Vagina (tissue), 2 donors: ENCODE data around the gene ADARB2. TPM values are rescaled to one million over a fixed set of nuclear protein-coding genes. Genes with fewer than 3 reads are reported as not detected.

Experiments used
- DNase-seq, 2 donors: peaks; one replicate each; pipeline ENCODE4 v3.0.0-alpha.2; 2017; ENCODE audit errors: extremely low spot score in 2 of 2
- H3K27ac ChIP-seq: fragments of 200-600 bp; sonication (generic); one replicate; pipeline ENCODE4 v1.5.1; 2019
- H3K27me3 ChIP-seq: fragments of 200-600 bp; sonication (generic); one replicate; pipeline ENCODE4 v1.5.1; 2019
- H3K36me3 ChIP-seq, 2 donors: fragments of 200-600 bp; sonication (generic); one replicate each; pipeline ENCODE4 v1.5.1; 2017 to 2019
- H3K4me1 ChIP-seq: fragments of 200-600 bp; sonication (generic); one replicate; pipeline ENCODE4 v1.5.1; 2019
- H3K4me3 ChIP-seq, 2 donors: fragments of 200-600 bp; sonication (generic); 1 replicate in 1 of 2; 2 replicates in 1 of 2; pipeline ENCODE4 v1.5.1; 2016 to 2019
- H3K9me3 ChIP-seq: fragments of 200-600 bp; sonication (generic); one replicate; pipeline ENCODE4 v1.5.1; 2019
- CTCF ChIP-seq, 3 experiments: fragments of 450-650 bp in 2 of 3; fragments of 200-600 bp in 1 of 3; sonication (generic) in 1 of 3; IDR thresholded peaks; one replicate each; pipeline ENCODE4 v1.5.1; 2017 to 2019; ENCODE audit warnings: antibody characterized with exemption in 3 of 3, mild to moderate bottlenecking in 2 of 3, moderate library complexity in 2 of 3
- POLR2A ChIP-seq, 2 donors: fragments of 450-650 bp; IDR thresholded peaks; one replicate each; pipeline ENCODE4 v1.6.1; 2017; ENCODE audit warnings: antibody characterized with exemption in 2 of 2, mild to moderate bottlenecking in 2 of 2, moderate library complexity in 2 of 2
- POLR2AphosphoS5 ChIP-seq, 2 donors: sonication (generic); formaldehyde crosslinking; IDR thresholded peaks; one replicate each; pipeline ENCODE4 v1.9.0; 2017; ENCODE audit warnings: antibody characterized with exemption in 2 of 2, mild to moderate bottlenecking in 2 of 2, low read depth in 1 of 2; ENCODE audit not compliant: insufficient read depth in 1 of 2
- intact Hi-C: fragments of 100-400 bp; cut with DNase I; formaldehyde crosslinking; loops from one replicate; pipeline ENCODE4 v1.15.1; 2023
- total RNA-seq: library from RNA; depleted of rRNA; stranded (reverse); fragments of >200 nt; gene quantifications from one replicate; pipeline ENCODE4 v1.2.3, GENCODE V29; 2016

Gene ADARB2
- total RNA-seq, 1 donor from 2014 or later, result 3.4 TPM

- intact Hi-C loops, result no loop called here
- H3K9me3 ChIP-seq, result no peaks in the 10 kb centered on the region
- no peak for TF ChIP-seq CTCF (IDR thresholded peaks at IDR 0.05)
- no peak for TF ChIP-seq POLR2AphosphoS5 (IDR thresholded peaks at IDR 0.05; ENCODE audit: insufficient read depth in 1 of 2, low read depth in 1 of 2)
- TF ChIP-seq POLR2A (IDR thresholded peaks at IDR 0.05), result no peak
These were observed 142.1 kb downstream of the ADARB2 start for GRCh38 chr10:1595242-1595600.

GRCh38 chr10:1594372-1595241 is 142.7 kb downstream of the ADARB2 start:
- H3K27me3 ChIP-seq, result no peaks in the 10 kb centered on the region
- no peaks in the 10 kb centered on the region for H3K36me3 ChIP-seq
- no peaks in the 10 kb centered on the region for H3K4me1 ChIP-seq
- H3K9me3 ChIP-seq, result no peaks in the 10 kb centered on the region
- TF ChIP-seq POLR2A (IDR thresholded peaks at IDR 0.05) (no peak), CTCF (IDR thresholded peaks at IDR 0.05) (no peak)
- intact Hi-C loops, result no loop called here
- no peak overlapping the region for H3K27ac ChIP-seq
- no peak overlapping the region for H3K4me3 ChIP-seq
- DNase-seq, result no peak

More at GRCh38 chr10:1595242-1595600, 142.1 kb downstream of the ADARB2 start:
- H3K4me1 ChIP-seq, result no peaks in the 10 kb centered on the region
- H3K36me3 ChIP-seq, result no peaks in the 10 kb centered on the region
- no peak overlapping the region for H3K4me3 ChIP-seq
- H3K27ac ChIP-seq, result no peak overlapping the region
- H3K27me3 ChIP-seq, result no peaks in the 10 kb centered on the region
- DNase-seq, result no peak

GRCh38 chr10:1591742-1592141 is 145.6 kb downstream of the ADARB2 start:
- intact Hi-C loops, result no loop called here
- H3K27me3 ChIP-seq, result no peaks in the 10 kb centered on the region
- no peaks in the 10 kb centered on the region for H3K4me1 ChIP-seq

GRCh38 chr10:1591045-1591444 is 146.3 kb downstream of the ADARB2 start:
- H3K9me3 ChIP-seq, result no peaks in the 10 kb centered on the region
- no peak overlapping the region for H3K4me3 ChIP-seq
- H3K27ac ChIP-seq, result no peak overlapping the region
- no peak for DNase-seq
- no peaks in the 10 kb centered on the region for H3K36me3 ChIP-seq
- no peaks in the 10 kb centered on the region for H3K27me3 ChIP-seq
- no peaks in the 10 kb centered on the region for H3K4me1 ChIP-seq
- no peak for TF ChIP-seq POLR2A (IDR thresholded peaks at IDR 0.05)
- TF ChIP-seq CTCF (IDR thresholded peaks at IDR 0.05), result no peak
- no peak for TF ChIP-seq POLR2AphosphoS5 (IDR thresholded peaks at IDR 0.05; ENCODE audit: insufficient read depth in 1 of 2, low read depth in 1 of 2)
- intact Hi-C loops, result no loop called here

More at GRCh38 chr10:1591742-1592141, 145.6 kb downstream of the ADARB2 start:
- DNase-seq, result no peak
- TF ChIP-seq CTCF (IDR thresholded peaks at IDR 0.05) (no peak), POLR2A (IDR thresholded peaks at IDR 0.05) (no peak), POLR2AphosphoS5 (IDR thresholded peaks at IDR 0.05; ENCODE audit: insufficient read depth in 1 of 2, low read depth in 1 of 2) (no peak)
- no peak overlapping the region for H3K4me3 ChIP-seq
- H3K27ac ChIP-seq, result no peak overlapping the region
- no peaks in the 10 kb centered on the region for H3K9me3 ChIP-seq
- H3K36me3 ChIP-seq, result no peaks in the 10 kb centered on the region

GRCh38 chr10:1589257-1589656 is 148.1 kb downstream of the ADARB2 start:
- TF ChIP-seq POLR2A (IDR thresholded peaks at IDR 0.05) (no peak), CTCF (IDR thresholded peaks at IDR 0.05) (no peak), POLR2AphosphoS5 (IDR thresholded peaks at IDR 0.05; ENCODE audit: insufficient read depth in 1 of 2, low read depth in 1 of 2) (no peak)
- Histone ChIP-seq H3K27ac (no peak overlapping the region), H3K4me1 (no peaks in the 10 kb centered on the region), H3K9me3 (no peaks in the 10 kb centered on the region), H3K27me3 (no peaks in the 10 kb centered on the region), H3K36me3 (no peaks in the 10 kb centered on the region), H3K4me3 (no peak overlapping the region)
- DNase-seq, result no peak
- intact Hi-C loops, result no loop called here
